Ishikawa (cell line): ENCODE results near the gene KCNE3.

ENCODE experiments used
- EP300 ChIP-seq: IDR thresholded peaks from 2 replicates; pipeline ENCODE4 v1.6.1; 2012; ENCODE audit warnings: borderline replicate concordance
- TAF1 ChIP-seq: IDR thresholded peaks from 2 replicates; pipeline ENCODE4 v1.6.1; 2012; ENCODE audit warnings: low read depth, mild to moderate bottlenecking
- YY1 ChIP-seq: IDR thresholded peaks from 2 replicates; pipeline ENCODE4 v1.6.1; 2012; ENCODE audit warnings: low read depth
- TF ChIP-seq, protein P1 (sequence below): IDR thresholded peaks from 2 replicates; pipeline ENCODE4 v1.6.1; 2012

DNA sequence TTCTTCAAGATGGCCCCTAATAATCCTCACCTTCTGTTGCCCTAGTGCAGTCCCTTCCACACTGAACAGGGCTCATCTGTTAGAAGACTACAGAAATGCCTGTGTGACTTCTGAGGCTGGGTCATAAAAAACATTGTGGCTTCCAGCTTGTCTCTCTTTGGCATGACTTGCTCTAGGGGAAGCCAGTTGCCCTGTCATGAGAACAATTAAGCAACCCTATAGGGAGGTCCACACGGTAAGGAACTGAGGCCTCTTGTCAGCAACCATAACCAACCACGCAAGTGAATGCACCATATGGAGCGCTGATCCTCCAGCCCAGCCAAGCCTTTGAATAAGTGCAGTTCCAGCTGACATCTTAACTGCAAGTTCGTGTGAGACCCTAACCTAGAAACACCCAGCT is 23.6 kb upstream of the KCNE3 start:
- TF ChIP-seq, protein P1, sequence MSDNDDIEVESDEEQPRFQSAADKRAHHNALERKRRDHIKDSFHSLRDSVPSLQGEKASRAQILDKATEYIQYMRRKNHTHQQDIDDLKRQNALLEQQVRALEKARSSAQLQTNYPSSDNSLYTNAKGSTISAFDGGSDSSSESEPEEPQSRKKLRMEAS, result no peak
- no peak for TF ChIP-seq EP300
- no peak for TF ChIP-seq TAF1
- no peak for TF ChIP-seq YY1
